T-helper 9 cell (primary cell): ENCODE results near the gene PRR16.
"Not testable (repeated sequence)": the region's sequence is repeated elsewhere in the genome, so short reads cannot be mapped to it uniquely, and the experiment has no call there.

Source experiments
- DNase-seq: peaks from one replicate; pipeline ENCODE4 v3.0.0-alpha.2; 2020
- total RNA-seq, 2 donors: gene quantifications; one replicate each; lab custom pipeline; 2026; lab: John Stamatoyannopoulos, UW

The PRR16 gene
- 0 reads per million in 2 donors for total RNA-seq

DNA sequence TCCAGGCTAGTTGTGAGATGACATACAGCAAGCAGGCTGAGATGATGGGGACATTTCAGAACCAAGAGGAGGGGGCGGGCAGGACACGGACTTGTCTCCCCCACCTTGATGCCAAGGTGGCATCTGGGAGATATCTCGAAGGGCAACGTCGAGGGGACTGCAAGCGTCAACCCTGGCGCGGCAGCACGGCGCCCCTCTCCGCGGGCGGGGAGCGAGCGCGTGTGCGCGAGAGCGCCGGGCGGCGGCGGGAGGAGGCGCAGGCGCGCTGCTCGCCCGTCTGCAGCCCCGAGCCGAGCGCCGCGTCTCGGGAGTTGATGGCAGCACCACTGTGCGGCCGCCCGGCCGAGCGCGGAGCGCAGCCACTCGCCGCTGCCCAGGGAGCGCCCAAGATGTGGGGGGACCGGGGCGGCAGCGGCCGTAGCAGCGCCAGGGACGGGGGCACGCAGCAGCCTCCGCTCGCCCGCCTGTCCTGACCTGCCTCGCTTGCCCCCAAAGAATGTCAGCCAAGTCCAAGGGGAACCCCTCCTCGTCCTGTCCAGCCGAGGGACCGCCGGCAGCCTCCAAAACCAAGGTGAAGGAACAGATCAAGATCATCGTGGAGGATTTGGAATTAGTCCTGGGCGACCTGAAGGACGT lies at the start of gene PRR16:
TSS of gene PRR16 (plus strand) at position 310 of the 636 bp plus-strand sequence.
- DNase-seq: no peak

DNA sequence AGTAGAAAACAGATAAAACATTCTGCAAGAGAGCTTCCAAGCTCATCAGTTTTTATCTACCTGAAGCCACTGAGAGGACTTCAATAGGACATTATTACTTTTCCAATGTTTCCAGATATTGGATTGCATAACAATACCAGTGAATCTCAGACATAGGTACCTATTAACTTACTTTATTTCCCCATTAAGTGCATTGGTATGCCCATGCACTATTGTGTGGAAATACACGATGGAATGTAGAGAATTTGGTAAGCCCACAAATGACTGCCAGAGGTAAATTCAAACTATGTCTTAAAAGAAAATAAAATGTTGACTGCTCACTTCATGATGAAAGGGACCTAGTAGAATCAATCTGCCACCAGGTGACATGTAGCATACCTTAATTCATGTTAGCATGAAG lies 48.1 kb upstream of the PRR16 start:
- no peak for DNase-seq

DNA sequence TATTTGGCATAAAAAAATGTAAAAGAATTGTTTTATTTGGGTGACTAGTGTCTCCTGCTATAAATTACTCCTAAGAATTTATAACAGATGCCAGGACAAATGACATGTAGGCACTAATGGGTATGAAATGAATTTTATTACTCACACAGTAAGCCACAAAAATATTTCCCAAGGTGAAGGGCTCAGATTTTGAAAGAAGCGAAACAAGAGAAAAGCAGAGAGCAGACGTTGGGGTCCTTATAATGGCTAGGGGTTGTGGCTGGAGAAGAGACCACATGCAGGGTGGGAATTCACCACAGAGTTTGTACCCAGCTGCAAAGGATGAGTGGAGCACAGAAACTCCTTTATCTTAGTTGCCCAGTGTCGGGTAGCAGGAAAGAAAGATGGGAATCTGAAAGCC lies 45.0 kb upstream of the PRR16 start:
- no peak for DNase-seq

DNA sequence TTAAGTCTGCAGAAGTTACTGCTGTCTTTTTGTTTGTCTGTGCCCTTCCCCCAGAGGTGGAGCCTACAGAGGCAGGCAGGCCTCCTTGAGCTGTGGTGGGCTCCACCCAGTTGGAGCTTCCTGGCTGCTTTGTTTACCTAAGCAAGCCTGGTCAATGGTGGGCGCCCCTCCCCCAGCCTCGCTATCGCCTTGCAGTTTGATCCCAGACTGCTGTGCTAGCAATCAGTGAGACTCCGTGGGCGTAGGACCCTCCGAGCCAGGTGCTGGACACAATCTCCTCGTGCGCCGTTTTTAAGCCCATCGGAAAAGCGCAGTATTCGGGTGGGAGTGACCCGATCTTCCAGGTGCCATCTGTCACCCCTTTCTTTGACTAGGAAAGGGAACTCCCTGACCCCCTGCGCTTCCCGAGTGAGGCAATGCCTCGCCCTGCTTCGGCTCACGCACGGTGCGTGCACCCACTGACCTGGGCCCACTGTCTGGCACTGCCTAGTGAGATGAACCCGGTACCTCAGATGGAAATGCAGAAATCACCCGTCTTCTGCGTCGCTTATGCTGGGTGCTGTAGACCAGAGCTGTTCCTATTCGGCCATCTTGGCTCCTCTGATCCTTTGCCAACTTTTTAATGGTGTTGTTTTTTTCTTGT lies 37.3 kb upstream of the PRR16 start:
- DNase-seq: not testable (repeated sequence)

DNA sequence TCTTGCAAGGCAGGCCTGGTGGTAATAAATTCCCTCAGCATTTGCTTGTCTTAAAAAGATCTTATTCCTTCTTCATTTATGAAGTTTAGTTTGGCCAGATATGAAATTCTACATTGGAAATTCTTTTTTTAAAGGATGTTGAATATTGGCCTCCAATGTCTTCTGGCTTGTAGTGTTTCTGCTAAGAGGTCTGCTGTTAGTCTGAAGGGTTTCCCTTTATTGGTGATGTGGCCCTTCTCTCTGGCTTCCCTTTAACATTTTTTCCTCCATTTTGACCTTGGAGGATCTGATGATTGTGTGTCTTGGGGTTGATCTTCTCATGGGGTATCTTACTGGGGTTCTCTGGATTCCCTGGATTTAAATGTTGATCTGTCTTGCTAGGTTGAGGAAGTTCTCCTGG lies 33.5 kb upstream of the PRR16 start:
- no peak for DNase-seq

DNA sequence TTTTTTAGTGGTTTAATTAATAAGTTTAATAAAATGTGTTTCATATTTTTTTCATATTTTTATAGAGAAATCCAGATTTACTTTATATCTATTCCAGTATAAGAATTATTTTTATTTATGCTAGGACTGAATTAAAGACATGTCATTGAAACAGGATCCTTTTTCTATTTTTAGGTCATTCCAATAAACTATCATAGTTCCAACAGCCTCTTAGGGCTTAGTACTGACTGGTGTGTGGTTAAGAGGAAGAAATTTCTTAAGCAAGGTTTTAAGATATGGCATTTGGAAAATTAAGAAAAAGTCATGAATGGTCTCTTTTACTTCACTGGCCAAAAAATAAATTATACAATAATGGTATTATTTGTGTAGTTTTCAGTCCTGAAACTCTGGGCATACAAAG lies 31.2 kb upstream of the PRR16 start:
- DNase-seq: no peak

DNA sequence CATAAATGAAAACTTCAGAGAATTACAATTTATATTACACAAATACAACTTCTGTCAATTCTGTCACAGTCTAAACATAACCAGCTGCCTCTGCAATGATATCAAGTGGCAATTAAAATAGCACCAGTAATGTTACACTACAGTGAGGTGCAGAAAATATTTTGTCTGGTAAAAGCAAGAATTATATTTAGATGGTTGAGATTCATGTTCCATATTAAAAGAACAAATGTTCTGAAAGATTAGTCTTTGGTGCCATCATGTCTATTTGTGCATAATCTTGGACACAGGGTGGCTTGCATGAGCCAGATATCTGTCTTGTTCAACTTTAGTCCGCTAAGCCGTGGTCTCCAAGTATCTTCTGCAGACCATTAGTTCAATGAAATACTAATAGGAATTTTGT lies 29.0 kb upstream of the PRR16 start:
- DNase-seq: no peak

DNA sequence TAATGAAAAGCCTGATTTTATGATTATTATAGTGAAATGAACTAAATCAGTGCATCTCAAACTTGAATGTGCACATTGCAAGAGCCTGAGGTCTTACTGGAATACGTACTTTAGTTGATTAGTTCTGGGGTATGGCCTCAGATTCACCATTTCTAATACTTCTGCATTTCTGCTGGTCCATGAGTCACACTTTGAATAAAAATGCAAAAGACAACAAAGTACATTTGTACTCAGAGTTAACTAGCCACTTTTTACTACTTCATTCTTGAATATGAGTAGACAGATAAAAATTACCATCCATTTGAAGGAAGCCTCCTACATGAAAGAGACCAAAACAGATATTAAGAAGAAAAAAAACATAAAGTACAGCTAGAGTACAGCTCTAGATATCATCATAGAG lies 27.1 kb upstream of the PRR16 start:
- no peak for DNase-seq

DNA sequence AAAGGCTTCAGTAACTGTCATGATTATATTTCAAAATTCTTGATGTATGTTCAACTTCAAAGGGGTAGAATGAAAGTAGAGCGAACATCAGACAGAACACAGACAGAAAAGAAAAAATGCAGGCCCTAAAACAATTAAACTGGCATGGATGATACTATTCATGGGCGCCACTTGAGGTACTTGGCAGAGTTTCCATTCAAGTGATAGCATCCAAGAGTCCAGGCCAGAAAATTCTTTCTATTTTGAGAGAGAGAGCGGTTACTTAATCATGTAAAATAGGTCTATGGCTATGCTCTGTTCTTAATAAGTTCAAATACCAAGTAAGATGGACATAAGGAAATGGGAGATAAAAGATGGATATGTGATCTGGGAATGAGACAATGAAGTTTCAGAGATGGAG lies 21.4 kb upstream of the PRR16 start:
- DNase-seq: no peak

DNA sequence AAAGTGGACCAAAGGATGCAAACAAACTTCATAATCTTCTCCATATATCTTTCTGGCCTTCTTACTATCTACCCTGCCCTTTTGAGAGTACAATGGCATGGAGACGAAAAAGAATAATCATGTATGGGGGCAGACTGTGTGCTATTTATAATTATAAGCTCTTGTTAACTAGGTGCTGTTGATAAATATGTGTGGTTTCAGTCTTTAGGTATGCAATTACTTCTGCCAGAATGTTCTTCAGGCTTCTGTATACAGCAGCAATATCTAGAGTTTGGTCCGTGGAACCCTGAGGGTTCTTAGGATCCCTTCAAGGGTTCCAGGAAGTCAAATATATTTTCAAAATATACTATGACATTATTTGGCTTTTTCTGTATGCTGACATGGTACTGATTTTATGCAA lies 20.5 kb upstream of the PRR16 start:
- DNase-seq: no peak

DNA sequence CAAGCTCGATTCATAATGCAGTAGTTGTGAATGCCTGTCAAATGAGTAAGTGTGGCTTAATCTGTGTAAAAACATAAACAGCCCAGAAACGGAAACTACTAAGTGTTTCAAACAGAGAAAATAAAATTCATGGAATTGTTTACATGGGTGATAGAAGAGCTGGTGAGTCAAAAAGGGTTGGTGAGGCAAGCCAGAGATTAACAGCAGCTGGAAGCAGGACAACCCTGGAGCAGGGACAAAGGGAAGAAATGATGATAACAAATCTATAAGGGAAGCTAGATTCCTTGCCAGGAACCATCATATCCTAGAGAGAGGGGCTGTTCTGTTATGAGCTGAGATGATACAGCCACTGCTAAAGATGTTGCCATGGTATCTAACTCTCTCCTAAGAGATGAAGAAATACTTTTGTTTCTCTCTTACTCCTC lies 18.0 kb upstream of the PRR16 start:
- no peak for DNase-seq

DNA sequence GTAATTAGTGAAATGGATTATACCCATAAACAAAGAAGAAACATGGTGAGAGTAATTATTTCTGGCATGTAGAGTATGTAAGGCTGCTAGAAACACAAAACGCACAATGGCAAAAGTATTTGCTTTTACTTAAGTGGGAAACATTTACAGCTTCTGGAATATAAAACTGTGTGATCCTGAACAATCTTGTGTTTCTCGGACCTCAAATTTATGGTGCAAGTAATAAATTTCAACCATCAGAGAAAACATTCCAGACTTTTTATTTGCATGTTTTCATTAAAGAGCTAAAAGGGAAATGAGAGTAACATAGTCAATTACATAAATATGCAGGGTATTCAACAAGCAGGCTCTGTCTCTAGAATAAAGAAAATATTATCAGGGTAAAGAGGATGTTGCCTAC lies 17.2 kb upstream of the PRR16 start:
- no peak for DNase-seq

DNA sequence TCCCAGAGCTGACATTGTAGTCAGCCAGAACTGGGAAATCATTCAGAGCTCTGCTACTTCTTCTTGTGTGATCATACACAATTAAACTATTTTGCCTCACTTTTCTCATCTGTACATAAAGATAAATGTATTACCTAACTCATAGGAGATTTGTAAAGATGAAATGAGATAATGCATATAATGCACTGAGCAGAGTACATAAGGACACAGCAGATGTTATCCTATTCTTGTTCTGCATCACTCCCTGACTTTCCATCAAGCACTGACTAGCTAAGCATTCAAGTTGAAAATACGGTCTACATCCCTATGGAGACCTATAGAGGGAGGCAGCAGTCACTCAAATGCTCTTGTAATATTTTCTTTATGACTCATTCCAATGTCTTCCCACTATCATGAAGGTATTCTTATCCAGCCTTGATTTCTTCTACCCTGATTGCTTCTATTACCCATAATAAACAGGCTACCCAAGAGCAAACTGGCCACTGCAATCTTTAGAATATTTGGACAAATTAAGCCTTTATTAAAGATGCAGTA lies 16.3 kb upstream of the PRR16 start:
- no peak for DNase-seq

DNA sequence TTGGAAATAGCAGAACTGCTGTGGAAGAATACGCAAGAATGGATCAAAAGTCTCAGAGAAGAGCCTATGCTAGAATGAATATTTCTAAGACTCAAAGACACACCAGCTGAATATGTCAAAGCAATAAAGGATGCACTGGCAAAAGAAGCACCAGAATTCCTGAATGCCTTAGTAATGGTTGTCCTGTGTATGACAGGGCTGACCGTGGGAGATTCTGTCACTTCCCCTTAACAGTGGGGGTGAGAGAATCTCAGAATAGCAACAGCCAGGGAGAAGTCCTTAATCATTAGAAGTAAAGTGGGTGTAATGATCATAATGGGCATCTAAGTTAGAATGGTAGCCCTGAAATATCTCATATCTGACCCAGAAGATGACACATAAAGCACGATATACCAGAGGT lies 14.6 kb upstream of the PRR16 start:
- no peak for DNase-seq

DNA sequence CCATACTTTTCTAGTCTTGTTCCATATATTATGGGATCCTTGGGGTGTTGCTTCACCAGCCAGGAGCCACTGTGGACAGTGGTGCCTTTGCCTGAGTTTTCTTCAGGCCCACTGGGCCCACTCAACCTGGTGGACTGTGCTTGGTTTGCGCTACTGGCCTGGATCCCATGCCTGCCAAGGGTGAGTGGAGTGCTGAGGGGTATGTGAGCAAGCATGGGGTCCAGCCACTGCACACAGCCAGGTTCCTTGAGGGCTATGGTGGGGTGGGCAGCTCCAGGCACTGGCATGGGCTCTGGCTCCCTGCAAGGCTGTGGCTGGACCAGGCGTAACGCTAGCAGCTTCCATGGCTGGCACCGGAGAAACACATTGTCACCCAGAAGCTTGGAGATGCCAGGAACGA lies 13.2 kb upstream of the PRR16 start:
- no peak for DNase-seq

DNA sequence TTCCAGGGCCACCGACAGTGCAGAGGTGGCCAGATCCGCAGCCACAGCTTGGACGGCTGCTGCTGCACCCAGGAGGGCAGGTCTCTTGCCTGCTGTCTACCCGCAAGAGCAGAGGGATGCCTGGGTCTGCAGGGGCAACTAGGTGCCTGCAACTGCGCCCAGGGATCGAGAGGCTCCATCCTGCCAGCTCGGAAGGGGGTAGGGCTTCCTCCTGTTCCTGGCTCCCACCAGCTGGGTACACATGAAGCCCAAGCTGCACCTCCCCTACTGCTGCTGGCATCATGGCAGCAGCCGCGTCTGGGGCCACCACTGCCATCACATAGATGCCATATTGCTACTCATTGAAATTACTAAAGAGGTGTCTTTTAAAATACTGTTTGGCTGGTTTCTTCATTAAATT lies 12.7 kb upstream of the PRR16 start:
- DNase-seq: no peak

DNA sequence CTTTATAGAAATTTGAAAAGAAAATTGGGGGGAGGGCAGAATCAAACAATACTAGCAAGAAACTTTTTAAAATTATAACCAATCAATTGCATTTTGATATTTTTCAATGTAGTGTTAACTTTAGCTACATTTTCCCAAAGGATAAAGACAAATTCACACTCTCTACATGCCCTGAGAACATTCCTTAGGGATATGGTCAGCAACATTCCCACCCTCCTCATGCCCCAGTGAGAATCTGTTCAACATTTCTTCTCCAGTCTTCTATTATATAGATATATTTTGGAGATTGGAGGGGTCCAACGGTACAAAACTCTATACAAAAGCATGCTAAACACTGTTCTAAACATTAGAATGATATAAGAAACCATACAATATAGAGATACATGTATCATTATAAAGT lies 11.6 kb upstream of the PRR16 start:
- no peak for DNase-seq

DNA sequence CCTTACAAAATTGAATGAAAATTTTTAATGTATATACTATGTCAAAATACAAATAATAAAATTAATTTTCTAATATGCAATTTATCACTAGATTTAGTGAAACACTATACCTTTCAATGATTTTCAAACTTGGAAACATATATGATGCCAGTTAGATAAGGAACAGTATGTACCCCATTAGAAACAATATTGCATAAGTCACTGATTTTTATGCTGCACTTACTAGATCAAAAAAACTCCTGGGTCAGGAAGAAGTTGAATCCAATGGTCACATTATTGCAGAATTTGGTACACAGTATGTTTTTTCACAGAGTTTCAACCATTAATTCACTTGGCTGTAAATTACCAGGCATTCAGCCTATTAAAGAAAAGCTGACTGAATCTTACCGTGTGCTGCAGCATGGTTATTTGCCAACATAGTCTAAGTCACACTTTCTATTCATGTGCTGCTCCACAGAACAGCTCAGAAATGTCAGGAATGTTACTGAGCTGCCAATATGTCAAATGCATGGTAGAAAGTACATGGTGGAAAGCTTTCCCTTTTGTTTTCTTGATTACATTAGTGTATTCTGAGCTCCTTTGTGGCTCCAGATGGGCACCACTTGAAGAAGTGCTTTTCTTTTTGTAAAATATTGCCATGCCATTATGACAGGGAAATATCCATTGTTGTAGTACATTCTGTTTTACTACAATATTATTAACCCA lies 9.9 kb upstream of the PRR16 start:
- no peak for DNase-seq

DNA sequence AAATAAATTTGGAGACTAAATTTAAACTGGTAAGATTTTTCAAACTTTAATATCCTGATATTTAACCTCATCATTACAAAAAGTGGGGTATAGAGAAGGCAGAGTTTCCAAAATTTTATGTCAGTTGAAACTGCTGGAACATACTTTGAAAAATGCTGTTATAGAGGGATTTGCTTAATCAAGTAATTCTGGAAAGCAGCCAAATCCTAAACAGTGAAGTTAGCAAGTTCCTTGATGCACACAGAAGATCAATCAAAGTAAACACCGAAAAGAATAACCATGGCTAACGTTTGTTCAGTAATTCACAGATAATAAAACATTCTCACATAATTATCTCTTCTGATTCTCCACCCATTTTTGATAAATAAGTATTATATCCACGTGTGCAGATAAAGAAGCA lies 8.1 kb upstream of the PRR16 start:
- DNase-seq: no peak

DNA sequence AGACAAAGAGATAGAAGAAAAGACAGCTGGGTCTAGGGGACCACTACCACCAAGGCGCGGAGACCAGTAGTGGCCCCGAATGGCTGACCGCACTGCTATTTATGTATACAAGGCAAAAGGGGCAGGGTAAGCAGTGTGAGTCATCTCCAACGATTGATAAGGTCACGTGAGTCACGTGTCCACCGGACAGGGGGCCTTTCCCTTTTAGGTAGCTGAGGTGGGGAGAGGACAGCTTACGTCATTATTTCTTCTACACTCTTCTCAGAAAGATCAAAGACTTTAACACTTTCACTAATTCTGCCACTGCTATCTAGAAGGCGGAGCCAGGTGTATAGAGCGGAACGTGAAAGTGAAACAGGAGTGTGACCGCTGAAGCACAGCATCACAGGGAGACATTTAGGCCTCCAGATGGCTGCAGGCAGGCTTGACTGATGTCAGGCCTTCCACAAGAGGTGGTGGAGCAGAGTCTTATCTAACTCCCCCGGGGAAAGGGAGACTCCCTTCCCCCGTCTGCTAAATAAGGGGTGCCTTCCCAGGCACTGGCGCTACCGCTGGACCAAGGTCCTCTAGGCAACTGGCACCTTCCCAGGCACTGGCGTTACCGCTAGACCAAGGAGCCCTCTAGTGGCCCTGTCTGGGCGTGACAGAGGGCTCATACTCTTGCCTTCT lies 6.1 kb upstream of the PRR16 start:
- no peak for DNase-seq

DNA sequence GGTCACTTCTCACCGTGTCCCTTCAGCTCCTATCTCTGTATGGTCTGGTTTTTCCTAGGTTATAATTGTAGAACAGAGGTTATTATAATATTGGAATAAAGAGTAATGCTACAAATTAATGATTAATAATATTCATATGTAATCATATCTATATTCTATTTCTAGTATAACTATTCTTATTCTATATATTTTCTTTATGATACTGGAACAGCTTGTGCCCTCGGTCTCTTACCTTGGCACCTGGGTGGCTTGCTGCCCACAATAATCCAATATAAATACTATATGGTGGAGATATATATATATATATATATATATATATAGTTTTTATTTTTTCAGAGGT lies 5.6 kb upstream of the PRR16 start:
- not testable (repeated sequence) for DNase-seq

DNA sequence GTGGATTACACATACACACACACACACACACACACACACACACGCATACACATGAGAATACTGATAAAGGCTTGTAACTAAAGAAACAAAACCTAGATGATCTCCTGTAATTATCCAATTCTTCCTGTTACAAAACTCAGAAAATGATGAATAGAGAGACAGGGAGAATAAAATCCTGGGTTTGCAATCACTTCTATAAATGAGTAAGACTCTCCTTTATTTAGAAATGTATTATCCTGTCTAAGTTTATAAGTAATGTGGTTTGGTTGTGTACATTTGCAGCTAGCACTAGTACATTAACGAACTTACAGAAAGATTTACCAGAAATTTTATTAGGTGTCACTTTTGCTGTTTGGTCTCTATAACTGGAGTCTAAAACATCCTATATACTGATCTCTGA lies 2.8 kb upstream of the PRR16 start:
- DNase-seq: no peak

DNA sequence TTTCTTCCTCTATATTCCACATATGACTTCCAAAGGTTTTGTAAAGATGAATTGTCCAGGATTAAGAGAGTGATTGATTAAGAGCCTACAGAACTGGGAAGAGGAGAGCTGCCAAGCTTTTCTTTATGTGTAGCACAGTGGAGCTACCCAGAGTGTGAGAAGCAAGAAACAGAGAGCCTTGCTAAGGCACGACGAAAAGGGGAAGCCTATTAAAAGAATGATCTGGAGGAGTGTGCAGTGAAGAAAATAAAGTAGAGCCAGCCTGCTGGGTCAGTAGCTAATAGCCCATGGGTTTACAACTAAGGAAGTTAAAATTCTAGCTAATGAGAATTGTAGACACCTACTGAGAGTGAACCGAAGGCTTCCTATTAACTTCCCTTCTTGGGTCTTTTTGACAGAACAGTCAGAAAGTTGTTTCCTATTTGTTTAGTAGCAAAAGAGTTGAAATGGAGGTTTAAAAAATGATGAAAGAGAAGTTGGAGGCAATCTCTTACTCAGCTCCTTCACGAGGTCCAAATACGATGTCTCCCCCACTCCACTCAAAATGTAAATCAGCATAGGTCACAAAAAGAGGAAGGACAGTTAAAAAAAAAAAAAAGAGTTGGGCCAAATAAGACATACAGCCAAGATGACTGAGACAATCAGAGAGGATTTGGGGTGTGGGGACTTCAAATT lies 957 bp upstream of the PRR16 start:
- DNase-seq: no peak
